Esophagus squamous epithelium (tissue), 4 donors: Measurements from ENCODE around the gene AZIN2.

ENCODE experiments used
- POLR2A ChIP-seq, 4 donors: fragments of 450-650 bp; IDR thresholded peaks; one replicate each; pipeline ENCODE4 v1.6.1; 2017; ENCODE audit warnings: antibody characterized with exemption in 4 of 4, mild to moderate bottlenecking in 4 of 4, moderate library complexity in 3 of 4
- TF ChIP-seq, protein P1 (sequence below), 6 experiments: fragments of 450-650 bp in 4 of 6; fragments of 200-600 bp in 2 of 6; sonication (generic) in 2 of 6; IDR thresholded peaks; one replicate each; pipeline ENCODE4 v1.5.1; 2016 to 2019; ENCODE audit warnings: antibody characterized with exemption in 6 of 6, mild to moderate bottlenecking in 4 of 6, moderate library complexity in 4 of 6

GRCh38 chr1:33149453-33150190 is 68.7 kb downstream of the AZIN2 start:
- TF ChIP-seq, protein P1, sequence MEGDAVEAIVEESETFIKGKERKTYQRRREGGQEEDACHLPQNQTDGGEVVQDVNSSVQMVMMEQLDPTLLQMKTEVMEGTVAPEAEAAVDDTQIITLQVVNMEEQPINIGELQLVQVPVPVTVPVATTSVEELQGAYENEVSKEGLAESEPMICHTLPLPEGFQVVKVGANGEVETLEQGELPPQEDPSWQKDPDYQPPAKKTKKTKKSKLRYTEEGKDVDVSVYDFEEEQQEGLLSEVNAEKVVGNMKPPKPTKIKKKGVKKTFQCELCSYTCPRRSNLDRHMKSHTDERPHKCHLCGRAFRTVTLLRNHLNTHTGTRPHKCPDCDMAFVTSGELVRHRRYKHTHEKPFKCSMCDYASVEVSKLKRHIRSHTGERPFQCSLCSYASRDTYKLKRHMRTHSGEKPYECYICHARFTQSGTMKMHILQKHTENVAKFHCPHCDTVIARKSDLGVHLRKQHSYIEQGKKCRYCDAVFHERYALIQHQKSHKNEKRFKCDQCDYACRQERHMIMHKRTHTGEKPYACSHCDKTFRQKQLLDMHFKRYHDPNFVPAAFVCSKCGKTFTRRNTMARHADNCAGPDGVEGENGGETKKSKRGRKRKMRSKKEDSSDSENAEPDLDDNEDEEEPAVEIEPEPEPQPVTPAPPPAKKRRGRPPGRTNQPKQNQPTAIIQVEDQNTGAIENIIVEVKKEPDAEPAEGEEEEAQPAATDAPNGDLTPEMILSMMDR (IDR thresholded peaks at IDR 0.05) = no peak
- TF ChIP-seq POLR2A (IDR thresholded peaks at IDR 0.05) = no peak
